ENCODE measurements around the gene PLXNA4. TPM values are rescaled to one million over a fixed set of nuclear protein-coding genes. Genes with fewer than 3 reads are reported as not detected.
A peak's percentile ranks its signal among the peaks of the same experiment; 100 is the strongest.

PLXNA4 gene
- total and polyA plus RNA-seq, 9 of the 15 experiments (the other 6 are each of a cell fraction or from before 2014, with no cell fraction given) = under 0.01 to 0.09 TPM; not detected in 7

GRCh38 chr7:132183781-132184380, 392.4 kb downstream of the PLXNA4 start:
- no peak overlapping the region for H3K9ac ChIP-seq (ENCODE audit: insufficient read depth in 1 of 2, low read depth in 2 of 2, low read length in 2 of 2)
- no peak overlapping the region for H3K4me2 ChIP-seq (ENCODE audit: insufficient read depth, low read length)
- ATAC-seq (no peak; the same call in 2 of the 3 replicates), FAIRE-seq (no peak), DNase-seq (ENCODE audit: extremely low read depth in 1 of 4, low spot score in 3 of 4) (no peak)
- ChIA-PET CTCF (ENCODE audit: low intra/inter-chr PET ratio) (no interaction called here), POLR2A (no interaction called here)
- in situ Hi-C loops (cut with MboI) = no loop called here
- no peaks in the 10 kb centered on the region for H3K79me2 ChIP-seq (ENCODE audit: control insufficient read depth, insufficient read depth, low read length)
- no peaks in the 10 kb centered on the region for H3K36me3 ChIP-seq (ENCODE audit: control insufficient read depth, insufficient read depth, low read length)
- H4K20me1 ChIP-seq (replicated peaks; ENCODE audit: control insufficient read depth, insufficient read depth, low read length) = peaks cover 11% of the 10 kb centered on the region; the same call in 1 of the 2 replicates
- H3K9me1 ChIP-seq (ENCODE audit: control insufficient read depth, insufficient read depth, low read length) = peaks cover 7% of the 10 kb centered on the region
- no TSS peak for BruUV-seq (replicated peaks)
- no peak overlapping the region for H3K27ac ChIP-seq (ENCODE audit: extremely low read depth, low read depth, low read length)
- no peaks in the 10 kb centered on the region for H3K9me3 ChIP-seq (replicated peaks; ENCODE audit: control insufficient read depth, insufficient read depth, low read depth, low read length)
- H2AFZ ChIP-seq (ENCODE audit: low read depth, low read length) = no peak overlapping the region
- no peak overlapping the region for H3K4me3 ChIP-seq
- H3K4me1 ChIP-seq (replicated peaks in 1 of 2; ENCODE audit: control insufficient read depth in 2 of 2, insufficient read depth in 2 of 2, low read length in 2 of 2) = no peaks in the 10 kb centered on the region
- intact Hi-C loops (cut with micrococcal nuclease) = no loop called here
- 0% methylated on average over 8 of the region's 8 CpGs for WGBS (ENCODE audit: insufficient coverage, low coverage, missing lambda C conversion rate)
- peaks cover 5 to 28% of the 10 kb centered on the region in 2 experiments; a peak in 4 of 5 replicates for H3K27me3 ChIP-seq (ENCODE audit: control insufficient read depth in 2 of 2, insufficient read depth in 2 of 2, low read length in 2 of 2)
- TF ChIP-seq RBM25 (IDR thresholded peaks at IDR 0.05; ENCODE audit: low read depth, low read length, severe bottlenecking) (no peak), JUNB (CRISPR knock-in tag; conservative IDR thresholded peaks at IDR 0.05) (no peak), ZNF174 (CRISPR knock-in tag; IDR thresholded peaks at IDR 0.05) (no peak), HCFC1 (IDR thresholded peaks at IDR 0.05; ENCODE audit: low read depth, low read length) (no peak), L3MBTL2 (IDR thresholded peaks at IDR 0.05) (no peak), ZNF318 (IDR thresholded peaks at IDR 0.05; ENCODE audit: borderline replicate concordance in 1 of 2, low read depth in 1 of 2) (no peak), POU5F1 (IDR thresholded peaks at IDR 0.05; ENCODE audit: borderline replicate concordance, low read depth, low read length, partially characterized antibody) (no peak), SREBF1 (IDR thresholded peaks at IDR 0.05; ENCODE audit: borderline replicate concordance, low read depth, low read length) (no peak), NFIC (IDR thresholded peaks at IDR 0.05) (0 out of 2 replicates have a peak, but pooled peaks have one; percentile 6)
- TF ChIP-seq, protein P1, sequence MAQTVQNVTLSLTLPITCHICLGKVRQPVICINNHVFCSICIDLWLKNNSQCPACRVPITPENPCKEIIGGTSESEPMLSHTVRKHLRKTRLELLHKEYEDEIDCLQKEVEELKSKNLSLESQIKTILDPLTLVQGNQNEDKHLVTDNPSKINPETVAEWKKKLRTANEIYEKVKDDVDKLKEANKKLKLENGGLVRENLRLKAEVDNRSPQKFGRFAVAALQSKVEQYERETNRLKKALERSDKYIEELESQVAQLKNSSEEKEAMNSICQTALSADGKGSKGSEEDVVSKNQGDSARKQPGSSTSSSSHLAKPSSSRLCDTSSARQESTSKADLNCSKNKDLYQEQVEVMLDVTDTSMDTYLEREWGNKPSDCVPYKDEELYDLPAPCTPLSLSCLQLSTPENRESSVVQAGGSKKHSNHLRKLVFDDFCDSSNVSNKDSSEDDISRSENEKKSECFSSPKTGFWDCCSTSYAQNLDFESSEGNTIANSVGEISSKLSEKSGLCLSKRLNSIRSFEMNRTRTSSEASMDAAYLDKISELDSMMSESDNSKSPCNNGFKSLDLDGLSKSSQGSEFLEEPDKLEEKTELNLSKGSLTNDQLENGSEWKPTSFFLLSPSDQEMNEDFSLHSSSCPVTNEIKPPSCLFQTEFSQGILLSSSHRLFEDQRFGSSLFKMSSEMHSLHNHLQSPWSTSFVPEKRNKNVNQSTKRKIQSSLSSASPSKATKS (CRISPR knock-in tag; IDR thresholded peaks at IDR 0.05) = no peak
